HG03342 (cell line): ENCODE measurements around the gene NFKB2.

Experiments used
- ATAC-seq: cut with Tn5 transposase; IDR thresholded peaks from one replicate; pipeline ENCODE4 v1.9.1; 2021; ENCODE audit warnings: mild to moderate bottlenecking, moderate library complexity; ENCODE audit not compliant: unreplicated experiment

The NFKB2 gene

GRCh38 chr10:102394079-102394800, 1.3 kb upstream of the NFKB2 start:
- peak; percentile 77 for ATAC-seq

GRCh38 chr10:102394801-102395399, 605 bp upstream of the NFKB2 start:
- peak; percentile 2 for ATAC-seq

- ATAC-seq = no peak
Observed at GRCh38 chr10:102396317-102396650, 779 bp downstream of the NFKB2 start.

GRCh38 chr10:102396730-102397151, 1.2 kb downstream of the NFKB2 start:
- no peak for ATAC-seq

GRCh38 chr10:102397222-102398171, 2.0 kb downstream of the NFKB2 start:
- no peak for ATAC-seq

- ATAC-seq = no peak
Observed at GRCh38 chr10:102398172-102399020, 2.9 kb downstream of the NFKB2 start.

GRCh38 chr10:102399217-102400021, 3.9 kb downstream of the NFKB2 start:
- peak; percentile 42 for ATAC-seq

GRCh38 chr10:102400076-102400475, 4.6 kb downstream of the NFKB2 start:
- no peak for ATAC-seq

GRCh38 chr10:102400598-102401341, 5.3 kb downstream of the NFKB2 start:
- no peak for ATAC-seq

- no peak for ATAC-seq
Observed at GRCh38 chr10:102401342-102401654, 5.8 kb downstream of the NFKB2 start.

GRCh38 chr10:102401735-102402511, 6.4 kb downstream of the NFKB2 start:
- ATAC-seq = no peak

- no peak for ATAC-seq
Observed at GRCh38 chr10:102402512-102402896, 7.0 kb downstream of the NFKB2 start.

- ATAC-seq = no peak
Observed at GRCh38 chr10:102403115-102403514, 7.6 kb downstream of the NFKB2 start.

GRCh38 chr10:102404361-102405107, 9.0 kb downstream of the NFKB2 start:
- ATAC-seq = no peak

GRCh38 chr10:102405108-102405571, 9.6 kb downstream of the NFKB2 start:
- ATAC-seq = no peak

GRCh38 chr10:102405632-102406031, 10.1 kb downstream of the NFKB2 start:
- ATAC-seq = no peak

GRCh38 chr10:102406815-102407214, 11.3 kb downstream of the NFKB2 start:
- ATAC-seq = no peak
